HG02884 (cell line): ENCODE results near the gene VAPA.
A peak's percentile ranks its signal among the peaks of the same experiment; 100 is the strongest.

Experiments
- ATAC-seq: cut with Tn5 transposase; IDR thresholded peaks from one replicate; pipeline ENCODE4 v1.9.1; 2021; ENCODE audit warnings: mild to moderate bottlenecking, moderate library complexity; ENCODE audit not compliant: unreplicated experiment

Gene VAPA

DNA sequence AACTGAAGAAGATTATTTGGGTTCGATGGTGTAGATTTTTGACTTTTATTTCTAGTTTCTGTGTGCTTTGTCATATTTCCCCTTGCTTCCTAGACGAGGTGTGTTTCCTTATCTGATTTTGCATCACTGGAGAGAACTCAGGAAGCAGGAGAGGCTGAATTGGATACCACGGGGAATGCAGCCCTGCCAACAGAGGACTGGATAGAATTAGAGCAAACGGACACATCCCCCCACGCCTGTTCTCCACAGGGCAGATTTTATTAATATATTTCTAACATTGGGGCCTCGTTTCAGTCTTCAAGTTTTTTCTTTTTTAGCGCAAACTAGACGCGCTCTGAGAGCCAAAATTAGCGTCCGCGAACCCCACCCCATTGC is 678 bp upstream of the VAPA start:
- ATAC-seq = no peak

DNA sequence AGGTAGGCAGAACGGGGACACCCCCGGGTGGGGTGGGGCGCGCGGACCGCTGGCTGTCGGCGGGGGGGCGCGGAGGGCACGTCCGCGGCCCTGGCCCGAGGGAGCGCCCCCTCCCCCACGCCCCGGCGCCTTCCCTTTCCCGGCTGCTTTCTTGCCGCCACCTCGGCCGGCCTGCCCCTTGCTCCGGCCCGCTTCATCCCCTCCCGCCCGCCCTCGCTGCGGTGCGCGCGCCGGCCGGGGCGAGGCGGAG is 443 bp downstream of the VAPA start:
- ATAC-seq = no peak

GRCh38 chr18:9914584-9915290 is 921 bp downstream of the VAPA start:
- peak; percentile 31 for ATAC-seq

- ATAC-seq = no peak
Observed at GRCh38 chr18:9915291-9916076, 1.7 kb downstream of the VAPA start.

GRCh38 chr18:9916077-9916639 is 2.3 kb downstream of the VAPA start:
- no peak for ATAC-seq

- ATAC-seq = no peak
Observed at GRCh38 chr18:9916808-9917207, 3.0 kb downstream of the VAPA start.

DNA sequence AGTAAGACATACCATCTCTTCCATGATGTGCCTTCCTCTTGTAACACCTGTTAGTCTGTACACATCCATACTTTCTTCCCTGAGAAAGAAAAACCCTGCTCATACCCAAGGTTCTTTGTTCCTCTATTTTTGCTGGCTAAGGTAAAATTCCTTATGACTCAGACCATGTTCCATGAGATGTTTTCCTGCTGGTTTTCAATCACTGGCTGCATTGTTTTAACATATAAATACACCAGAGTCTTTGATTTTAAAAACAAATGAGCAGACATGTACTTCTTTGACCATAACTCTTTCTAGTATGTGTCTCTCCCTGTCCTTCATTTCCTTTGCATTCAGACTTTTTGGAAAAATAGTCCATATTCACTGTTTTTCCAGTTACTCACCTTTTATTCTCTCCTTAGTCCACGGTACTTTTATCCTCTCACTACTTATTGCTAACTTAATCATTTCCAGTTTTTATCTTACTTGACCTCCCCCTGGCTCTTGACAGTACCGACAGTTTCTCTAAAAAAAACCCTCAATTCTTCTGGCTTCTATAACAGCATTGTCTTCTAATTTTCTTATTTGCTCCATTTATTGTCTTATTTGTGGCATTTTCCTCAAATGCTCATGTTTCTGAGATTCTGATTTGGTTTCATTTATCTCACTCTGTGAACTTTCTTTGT is 4.3 kb downstream of the VAPA start:
- no peak for ATAC-seq

GRCh38 chr18:9919564-9920232 is 5.9 kb downstream of the VAPA start:
- no peak for ATAC-seq

DNA sequence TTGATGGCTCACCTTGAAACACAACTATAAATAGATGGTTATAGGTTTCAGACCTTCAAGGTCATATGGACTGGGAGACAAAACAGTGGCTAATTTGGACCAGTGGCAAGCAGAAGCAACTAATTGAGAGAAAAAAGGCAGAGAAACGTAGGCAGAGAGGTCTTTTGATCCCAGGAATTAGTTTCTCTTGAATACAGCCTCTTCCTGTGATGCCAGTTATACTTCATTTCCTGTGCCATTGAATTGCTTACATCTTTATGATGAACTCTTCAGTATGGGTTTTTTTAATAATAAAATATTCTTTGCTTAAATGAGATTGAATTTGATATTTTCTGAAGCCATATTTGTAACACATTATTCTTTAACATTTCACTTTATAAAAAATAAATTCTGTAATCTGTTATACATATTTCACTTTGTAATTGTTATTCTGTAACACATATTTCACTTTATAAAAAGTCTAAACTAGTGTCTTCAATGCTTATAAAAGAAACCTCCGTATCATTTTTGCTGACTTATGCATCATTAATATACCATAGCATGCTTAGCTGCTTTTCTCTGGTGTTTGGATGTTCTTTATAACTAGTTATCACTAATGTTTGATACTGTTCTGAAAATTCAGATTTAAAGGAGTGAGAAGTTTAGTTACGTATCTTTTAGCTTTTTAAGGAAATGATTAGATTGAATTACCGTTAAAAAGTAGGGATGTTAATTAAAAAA is 8.9 kb downstream of the VAPA start:
- no peak for ATAC-seq

- ATAC-seq = no peak
Observed at GRCh38 chr18:9924371-9924943, 10.6 kb downstream of the VAPA start.

- ATAC-seq = no peak
Observed at GRCh38 chr18:9925369-9925768, 11.6 kb downstream of the VAPA start.

DNA sequence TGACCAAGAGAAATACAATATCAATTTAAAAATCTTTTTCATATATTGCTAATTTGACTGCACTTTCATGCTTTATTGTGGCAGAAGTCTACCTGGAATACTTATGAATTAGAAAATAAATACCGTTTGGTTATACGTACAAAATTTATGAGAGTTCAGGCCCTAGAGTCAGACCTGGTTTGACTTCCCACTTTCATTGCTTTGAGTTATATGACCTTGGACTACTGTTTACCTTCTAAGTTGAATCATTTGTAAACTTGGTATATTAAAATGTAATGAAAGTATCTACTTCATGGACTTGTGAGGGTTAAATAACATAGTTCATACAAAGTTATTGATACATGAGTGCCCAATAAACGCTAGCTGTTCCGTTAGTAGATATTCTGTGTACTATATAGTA is 12.0 kb downstream of the VAPA start:
- ATAC-seq = no peak

GRCh38 chr18:9926223-9926894 is 12.5 kb downstream of the VAPA start:
- no peak for ATAC-seq

DNA sequence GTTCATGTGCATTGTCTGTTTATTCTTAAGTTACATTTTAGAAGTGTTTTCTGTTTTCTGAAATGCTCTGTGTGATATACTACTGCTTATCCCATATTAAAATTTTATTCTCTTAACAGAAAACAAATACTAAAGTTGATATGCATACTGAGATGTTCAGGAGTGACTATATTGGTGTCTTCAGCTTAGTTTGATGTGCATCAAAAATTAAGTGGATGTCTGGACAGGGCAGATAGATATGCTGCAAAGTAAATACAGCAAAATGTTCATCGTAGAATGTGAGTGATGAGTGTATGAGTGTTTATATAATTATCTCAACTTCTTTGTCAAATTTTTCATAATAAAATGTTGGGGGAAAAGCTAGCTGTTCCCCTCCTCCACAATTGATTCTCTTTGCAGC is 13.2 kb downstream of the VAPA start:
- ATAC-seq = no peak

DNA sequence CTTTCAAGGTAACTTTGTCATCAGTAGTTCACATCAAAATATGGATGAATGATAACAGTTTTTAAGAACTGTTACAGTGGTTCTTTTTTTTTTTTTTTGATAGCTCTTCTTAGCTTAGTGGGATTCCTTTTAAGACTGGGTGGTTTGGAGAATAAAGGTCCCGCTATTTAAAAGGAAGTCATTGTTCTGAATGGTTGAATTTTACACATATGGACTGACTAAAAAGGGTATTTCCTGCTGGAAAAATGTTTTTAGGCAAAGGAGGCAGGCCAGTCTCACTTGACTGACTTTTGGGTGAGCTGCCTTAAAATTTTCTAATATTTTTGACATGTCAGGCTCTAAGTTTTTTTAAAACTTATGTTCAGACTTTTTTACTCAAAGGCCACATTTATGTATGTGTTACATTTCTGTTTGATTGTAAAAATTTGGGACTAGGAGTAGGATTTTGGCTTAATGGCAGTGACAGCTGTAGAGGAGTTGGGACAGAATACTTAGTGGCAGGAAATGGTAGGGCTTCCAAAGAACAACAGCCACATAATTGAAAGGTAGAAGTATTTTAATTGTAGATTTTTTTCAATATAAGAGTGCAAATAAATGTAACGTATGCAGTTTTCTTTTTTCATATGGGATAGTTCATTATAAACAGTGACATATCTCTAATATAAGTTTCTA is 13.7 kb downstream of the VAPA start:
- ATAC-seq = no peak

- no peak for ATAC-seq
Observed at GRCh38 chr18:9928646-9929259, 14.9 kb downstream of the VAPA start.

- ATAC-seq = no peak
Observed at GRCh38 chr18:9930299-9930884, 16.6 kb downstream of the VAPA start.

DNA sequence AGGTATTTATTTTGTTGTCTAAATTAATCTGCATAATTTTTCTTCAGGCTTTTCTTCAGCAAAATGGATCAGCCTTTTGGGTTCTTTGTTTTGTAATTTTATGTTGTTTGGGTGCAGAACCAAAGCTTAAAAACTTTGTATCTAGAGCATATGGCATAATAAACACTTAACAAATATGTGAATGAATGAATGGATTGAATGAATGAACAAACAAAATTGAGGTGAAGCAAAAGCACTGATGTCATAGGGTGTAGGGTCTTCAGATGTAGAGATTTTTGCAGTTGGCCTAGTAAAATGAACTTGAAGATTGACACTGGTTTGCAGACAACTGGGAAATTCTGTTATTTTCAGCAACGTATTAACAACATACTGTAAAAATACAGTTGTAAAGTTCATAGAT is 17.3 kb downstream of the VAPA start:
- no peak for ATAC-seq

- ATAC-seq = no peak
Observed at GRCh38 chr18:9931678-9932077, 17.9 kb downstream of the VAPA start.
